Renal cortex interstitium (tissue), 3 donors: Measurements from ENCODE around the gene OR13F1. TPM values are rescaled to one million over a fixed set of nuclear protein-coding genes. Genes with fewer than 3 reads are reported as not detected.

Experiments used
- polyA plus RNA-seq, 3 donors: library from polyadenylated mRNA; unstranded; fragments of 120-200 nt; gene quantifications; one replicate each; pipeline ENCODE4 v1.2.1, GENCODE V29; 2013; ENCODE audit not compliant: insufficient read length in 3 of 3

Gene OR13F1
- polyA plus RNA-seq, 3 donors = not detected

Other genes starting within 250 kb of the OR13F1 start
- gene OR13C4, start 22.9 kb downstream of the OR13F1 start, polyA plus RNA-seq = not detected
- not detected for gene OR13C3, start 32.6 kb downstream of the OR13F1 start, polyA plus RNA-seq
- not detected for gene OR13C8, start 64.9 kb downstream of the OR13F1 start, polyA plus RNA-seq
- gene OR13C5, start 95.2 kb downstream of the OR13F1 start, polyA plus RNA-seq = not detected
- gene OR13C2, start 101.4 kb downstream of the OR13F1 start, polyA plus RNA-seq = not detected
- gene OR13C9, start 113.9 kb downstream of the OR13F1 start, polyA plus RNA-seq = not detected
- not detected for gene OR13D1, start 190.3 kb downstream of the OR13F1 start, polyA plus RNA-seq
- gene NIPSNAP3A, start 243.4 kb downstream of the OR13F1 start, polyA plus RNA-seq = 10 to 100 TPM; 46.8 to 60.2 (median 48.4) TPM